ENCODE measurements around the gene ZNF22.

Gene ZNF22

GRCh38 chr10:44978213-44978569 lies 22.5 kb upstream of the ZNF22 start:
- no peak for DNase-seq

GRCh38 chr10:44978570-44979280 lies 22.0 kb upstream of the ZNF22 start, which contains the start of gene DEPP1:
Gene DEPP1 (minus strand): TSS chr10:44978809. CDS start chr10:44978030, 779 bp downstream.
- peak; percentile 82 for DNase-seq

- DNase-seq, result no peak
Measured at GRCh38 chr10:44979281-44980191, 21.2 kb upstream of the ZNF22 start.

- DNase-seq, result no peak
Measured at GRCh38 chr10:44980309-44981171, 20.2 kb upstream of the ZNF22 start.

- DNase-seq, result no peak
Measured at GRCh38 chr10:44981172-44982113, 19.3 kb upstream of the ZNF22 start.

GRCh38 chr10:44982114-44982460 lies 18.6 kb upstream of the ZNF22 start:
- DNase-seq, result no peak

GRCh38 chr10:44982496-44982895 lies 18.2 kb upstream of the ZNF22 start:
- no peak for DNase-seq

GRCh38 chr10:44983066-44983894 lies 17.4 kb upstream of the ZNF22 start:
- no peak for DNase-seq

GRCh38 chr10:44983895-44984278 lies 16.8 kb upstream of the ZNF22 start:
- DNase-seq, result no peak

GRCh38 chr10:44984671-44985101 lies 16.0 kb upstream of the ZNF22 start:
- DNase-seq, result no peak

- DNase-seq, result no peak
Measured at GRCh38 chr10:44985175-44985681, 15.5 kb upstream of the ZNF22 start.

GRCh38 chr10:44986179-44986578 lies 14.5 kb upstream of the ZNF22 start:
- no peak for DNase-seq

- DNase-seq, result no peak
Measured at GRCh38 chr10:44986670-44987069, 14.1 kb upstream of the ZNF22 start.

- no peak for DNase-seq
Measured at GRCh38 chr10:44988957-44989585, 11.7 kb upstream of the ZNF22 start.

GRCh38 chr10:44989597-44990301 lies 11.0 kb upstream of the ZNF22 start:
- DNase-seq, result no peak

GRCh38 chr10:44990302-44990655 lies 10.4 kb upstream of the ZNF22 start:
- DNase-seq, result no peak

GRCh38 chr10:44990965-44991364 lies 9.8 kb upstream of the ZNF22 start:
- no peak for DNase-seq

GRCh38 chr10:44991571-44991970 lies 9.2 kb upstream of the ZNF22 start:
- DNase-seq, result no peak

GRCh38 chr10:44992070-44992731 lies 8.5 kb upstream of the ZNF22 start:
- DNase-seq, result no peak

Data from NCI-H510A (cell line).